Glomerular visceral epithelial cell (primary cell): ENCODE results near the gene A1BG.

Experiments used
- DNase-seq: peaks from one replicate; pipeline ENCODE4 v3.0.0-alpha.2; 2016; ENCODE audit errors: extremely low spot score

A1BG gene

GRCh38 chr19:58296104-58296503 is 57.2 kb downstream of the A1BG start:
- DNase-seq = no peak
